Muscle layer of colon (tissue), 2 donors: ENCODE data around the gene TRANK1.

ENCODE experiments used
- H3K27ac ChIP-seq: one replicate; pipeline ENCODE4 v1.7.0; 2013; ENCODE audit warnings: low read depth, mild to moderate bottlenecking, low read length, moderate library complexity
- H3K27me3 ChIP-seq, 2 donors: one replicate each; pipeline ENCODE4 v1.7.0; 2013; ENCODE audit warnings: low read length in 2 of 2, mild to moderate bottlenecking in 2 of 2; ENCODE audit not compliant: insufficient read depth in 2 of 2, control insufficient read depth in 1 of 2
- H3K36me3 ChIP-seq: one replicate; pipeline ENCODE4 v1.7.0; 2013; ENCODE audit warnings: mild to moderate bottlenecking, low read length; ENCODE audit not compliant: insufficient read depth
- H3K4me1 ChIP-seq: one replicate; pipeline ENCODE4 v1.7.0; 2013; ENCODE audit warnings: mild to moderate bottlenecking, low read length; ENCODE audit not compliant: insufficient read depth
- H3K4me3 ChIP-seq, 2 donors: one replicate each; pipeline ENCODE4 v1.7.0; 2013; ENCODE audit warnings: low read length in 2 of 2, low read depth in 1 of 2, mild to moderate bottlenecking in 1 of 2, moderate library complexity in 1 of 2
- H3K9ac ChIP-seq: one replicate; pipeline ENCODE4 v1.7.0; 2013; ENCODE audit warnings: low read length
- H3K9me3 ChIP-seq: one replicate; pipeline ENCODE4 v1.7.0; 2013; ENCODE audit warnings: mild to moderate bottlenecking, low read length
- donor health status: abdominal sarcoma.
- donor health status: Adenocarcinoma of cecum.

TRANK1 gene

GRCh38 chr3:36777424-36778218, 167.2 kb downstream of the TRANK1 start:
- Histone ChIP-seq H3K36me3 (no peaks in the 10 kb centered on the region), H3K4me1 (peaks cover 7% of the 10 kb centered on the region), H3K9me3 (no peaks in the 10 kb centered on the region), H3K4me3 (no peak overlapping the region), H3K9ac (no peak overlapping the region), H3K27ac (no peak overlapping the region), H3K27me3 (no peaks in the 10 kb centered on the region)
